Thoracic aorta (tissue), 2 donors: Measurements from ENCODE around the gene MYO6. TPM values are rescaled to one million over a fixed set of nuclear protein-coding genes. Genes with fewer than 3 reads are reported as not detected.

Source experiments
- ATAC-seq: fragments of 150-250 bp; one replicate; pipeline ENCODE4 v1.8.0; 2017; ENCODE audit warnings: low read depth; ENCODE audit not compliant: insufficient number of reproducible peaks, low FRiP score
- DNase-seq: peaks from one replicate; pipeline ENCODE4 v3.0.0-alpha.2; 2020; ENCODE audit warnings: low spot score
- H3K27ac ChIP-seq, 2 donors: fragments of 200-600 bp; sonication (generic); 1 replicate in 1 of 2; 2 replicates in 1 of 2; pipeline ENCODE4 v1.5.1; 2016; ENCODE audit warnings: mild to moderate bottlenecking in 2 of 2, moderate library complexity in 2 of 2
- H3K27me3 ChIP-seq: fragments of 200-600 bp; sonication (generic); replicated peaks from 2 replicates; pipeline ENCODE4 v1.6.0; 2016; ENCODE audit warnings: mild to moderate bottlenecking; ENCODE audit not compliant: insufficient read depth
- H3K36me3 ChIP-seq: fragments of 200-600 bp; sonication (generic); one replicate; pipeline ENCODE4 v1.5.1; 2016
- H3K4me1 ChIP-seq, 2 donors: fragments of 200-600 bp; sonication (generic); 1 replicate in 1 of 2; 2 replicates in 1 of 2; pipeline versions ENCODE4 v1.5.1 to v1.6.0; 2016; ENCODE audit warnings: low read depth in 2 of 2, mild to moderate bottlenecking in 1 of 2; ENCODE audit not compliant: control insufficient read depth in 1 of 2
- H3K4me3 ChIP-seq: fragments of 200-600 bp; sonication (generic); 2 replicates; pipeline ENCODE4 v1.5.1; 2016; ENCODE audit warnings: mild to moderate bottlenecking
- H3K9me3 ChIP-seq: fragments of 200-600 bp; sonication (generic); 2 replicates; pipeline ENCODE4 v1.5.1; 2016
- CTCF ChIP-seq: fragments of 200-600 bp; sonication (generic); IDR thresholded peaks from one replicate; pipeline ENCODE4 v1.5.1; 2019; ENCODE audit warnings: antibody characterized with exemption
- total RNA-seq, 2 donors: library from RNA; depleted of rRNA; stranded (reverse); fragments of >200 nt; gene quantifications; one replicate each; pipeline versions ENCODE4 v1.1.0 to v1.2.3, GENCODE V29; 2016

MYO6 gene
- total RNA-seq, 2 donors from 2014 or later, result 23.8 to 30.1 TPM

- DNase-seq (no peak), ATAC-seq (no peak)
- H3K27ac ChIP-seq, result no peak overlapping the region
- TF ChIP-seq CTCF, result no peak
- no peaks in the 10 kb centered on the region for H3K36me3 ChIP-seq
- H3K4me3 ChIP-seq, result no peak overlapping the region
- no peaks in the 10 kb centered on the region for H3K27me3 ChIP-seq
- H3K4me1 ChIP-seq, result no peaks in the 10 kb centered on the region
- no peaks in the 10 kb centered on the region for H3K9me3 ChIP-seq
Observed at GRCh38 chr6:75819776-75820487, 70.9 kb downstream of the MYO6 start.

- no peak for DNase-seq
- no peaks in the 10 kb centered on the region for H3K9me3 ChIP-seq
- no peak overlapping the region for H3K27ac ChIP-seq
- no peak overlapping the region for H3K4me3 ChIP-seq
- TF ChIP-seq CTCF, result no peak
- no peaks in the 10 kb centered on the region for H3K4me1 ChIP-seq
- H3K27me3 ChIP-seq, result no peaks in the 10 kb centered on the region
- ATAC-seq, result no peak
- no peaks in the 10 kb centered on the region for H3K36me3 ChIP-seq
Observed at GRCh38 chr6:75824160-75824559, 75.1 kb downstream of the MYO6 start.

- DNase-seq (no peak), ATAC-seq (no peak)
- Histone ChIP-seq H3K27ac (no peak overlapping the region), H3K36me3 (no peaks in the 10 kb centered on the region), H3K4me3 (no peak overlapping the region), H3K4me1 (no peaks in the 10 kb centered on the region), H3K9me3 (no peaks in the 10 kb centered on the region), H3K27me3 (no peaks in the 10 kb centered on the region)
- TF ChIP-seq CTCF, result no peak
Observed at GRCh38 chr6:75827163-75827562, 78.1 kb downstream of the MYO6 start.

GRCh38 chr6:75830959-75831885, 82.2 kb downstream of the MYO6 start:
- no peak for DNase-seq
- ATAC-seq, result no peak
- peaks cover 4% of the 10 kb centered on the region for H3K36me3 ChIP-seq
- H3K27me3 ChIP-seq, result no peaks in the 10 kb centered on the region
- no peaks in the 10 kb centered on the region for H3K9me3 ChIP-seq
- TF ChIP-seq CTCF, result no peak
- H3K4me1 ChIP-seq, result no peaks in the 10 kb centered on the region
- H3K4me3 ChIP-seq, result no peak overlapping the region
- no peak overlapping the region for H3K27ac ChIP-seq

GRCh38 chr6:75834447-75834846, 85.4 kb downstream of the MYO6 start:
- Histone ChIP-seq H3K4me1 (no peaks in the 10 kb centered on the region), H3K27me3 (no peaks in the 10 kb centered on the region), H3K4me3 (no peak overlapping the region), H3K27ac (no peak overlapping the region), H3K36me3 (peaks cover 8% of the 10 kb centered on the region), H3K9me3 (no peaks in the 10 kb centered on the region)
- TF ChIP-seq CTCF, result no peak
- no peak for ATAC-seq
- no peak for DNase-seq
